Spleen (tissue), 11 donors: ENCODE data around the gene XPO6. TPM values are rescaled to one million over a fixed set of nuclear protein-coding genes. Genes with fewer than 3 reads are reported as not detected.

ENCODE experiments used
- DNase-seq: peaks from one replicate; pipeline ENCODE4 v3.0.0-alpha.2; 2020
- H3K27ac ChIP-seq, 8 donors: fragments of 200-600 bp; sonication (generic) in 7 of 8; 1 replicate in 4 of 8; 2 replicates in 4 of 8; pipeline versions ENCODE4 v1.5.0 to v1.8.0; 2016 to 2021; ENCODE audit warnings: inconsistent platforms in 4 of 8, mild to moderate bottlenecking in 4 of 8, moderate library complexity in 1 of 8
- H3K27me3 ChIP-seq, 7 donors: fragments of 200-600 bp; sonication (generic) in 6 of 7; replicated peaks in 1 of 7; 1 replicate in 4 of 7; 2 replicates in 3 of 7; pipeline versions ENCODE4 v1.5.0 to v1.8.0; 2016 to 2021; ENCODE audit warnings: inconsistent platforms in 3 of 7, mild to moderate bottlenecking in 1 of 7
- H3K36me3 ChIP-seq, 6 donors: fragments of 200-600 bp; sonication (generic) in 5 of 6; 1 replicate in 4 of 6; 2 replicates in 2 of 6; pipeline versions ENCODE4 v1.5.0 to v1.8.0; 2016 to 2021; ENCODE audit warnings: inconsistent platforms in 2 of 6
- H3K4me1 ChIP-seq, 6 donors: fragments of 200-600 bp; sonication (generic) in 5 of 6; 1 replicate in 3 of 6; 2 replicates in 3 of 6; pipeline versions ENCODE4 v1.5.0 to v1.8.0; 2016 to 2021; ENCODE audit warnings: inconsistent platforms in 3 of 6
- H3K4me3 ChIP-seq, 8 donors: fragments of 200-600 bp; sonication (generic) in 7 of 8; 1 replicate in 4 of 8; 2 replicates in 4 of 8; pipeline versions ENCODE4 v1.5.0 to v1.8.0; 2016 to 2021; ENCODE audit warnings: inconsistent platforms in 4 of 8, mild to moderate bottlenecking in 4 of 8, moderate library complexity in 2 of 8
- H3K9me3 ChIP-seq, 8 donors: fragments of 200-600 bp; sonication (generic) in 7 of 8; 1 replicate in 4 of 8; 2 replicates in 4 of 8; pipeline versions ENCODE4 v1.5.0 to v1.8.0; 2016 to 2021; ENCODE audit warnings: inconsistent platforms in 4 of 8
- POLR2A ChIP-seq, 3 donors: fragments of 450-650 bp; IDR thresholded peaks; one replicate each; pipeline ENCODE4 v1.5.1; 2017; ENCODE audit warnings: antibody characterized with exemption in 3 of 3, mild to moderate bottlenecking in 1 of 3
- POLR2AphosphoS5 ChIP-seq, 3 donors: sonication (generic); formaldehyde crosslinking; IDR thresholded peaks; one replicate each; pipeline ENCODE4 v1.5.1; 2017; ENCODE audit warnings: antibody characterized with exemption in 3 of 3
- WGBS, 5 donors: extraction: QIAGEN DNeasy Blood & Tissue Kit in 3 of 5; methylation state at CpG; one replicate each; pipeline versions ENCODE4 v1.1.5 to v1.1.7; 2013 to 2018; 5-methylcytosine and 5-hydroxymethylcytosine counted together
- intact Hi-C: fragments of 100-400 bp; cut with DNase I; formaldehyde crosslinking; loops from one replicate; pipeline ENCODE4 v1.15.0; 2023; ENCODE audit warnings: low total_unique reads
- polyA plus RNA-seq, 3 donors: library from polyadenylated mRNA; stranded (reverse); fragments of 200-250 nt; gene quantifications; one replicate each; pipeline ENCODE4 v1.2.1, GENCODE V29; 2013
- total RNA-seq, 7 donors: library from RNA; depleted of rRNA in 3 of 7; stranded (reverse); fragments of >200 nt in 3 of 7; fragmentation: NEBNext Ultra II Directional in 4 of 7; extraction: Animal tissue kit (Norgen Biotek cat#: 25700) in 4 of 7; gene quantifications; one replicate each; pipeline versions ENCODE4 v1.1.0 to v1.2.1, GENCODE V29; 2016 to 2021
- TF ChIP-seq, protein P1 (sequence below), 11 experiments: fragments of 200-600 bp in 7 of 11; fragments of 450-650 bp in 4 of 11; sonication (generic) in 4 of 11; IDR thresholded peaks in 8 of 11; conservative IDR thresholded peaks in 3 of 11; 1 replicate in 7 of 11; 2 replicates in 4 of 11; pipeline versions ENCODE4 v1.4.0 to v1.8.0; 2016 to 2021; ENCODE audit warnings: antibody characterized with exemption in 11 of 11, inconsistent platforms in 4 of 11, mild to moderate bottlenecking in 1 of 11
- donor health status: healthy with polysubstance abuse.
- donor health status: DM: no; HTN: no; CAD: no; lungs with moderate emphysema.
- donor health status: DM: no; HTN: no; CAD: no.
- donor health status: Bipolar disorder and iron deficiency.
- donor health status: healthy.
- donor health status: DM: no; HTN: no; CAD: no.
- donor health status: DM: yes; HTN: yes; CAD: no.

XPO6 gene
- total and polyA plus RNA-seq, 10 donors, result 96.9 to 517 (median 302) TPM

DNA sequence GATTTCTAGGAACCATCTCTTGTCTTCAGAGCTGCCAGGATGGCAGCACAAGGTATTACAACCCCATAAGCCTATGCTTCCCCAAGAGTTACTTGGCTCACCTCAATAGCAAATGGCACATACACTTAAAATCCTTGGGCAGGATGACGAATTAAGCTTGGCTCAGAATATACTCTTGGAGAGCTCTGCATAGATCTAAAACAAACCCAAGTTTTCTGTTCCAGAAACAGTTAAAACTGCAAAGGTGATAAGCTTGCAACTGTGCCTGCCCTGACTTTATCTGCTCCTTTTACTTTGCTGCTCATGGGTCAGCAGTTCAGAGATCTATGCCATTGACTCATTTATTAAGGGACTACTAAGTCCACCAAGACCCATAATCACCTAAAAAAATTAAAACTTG is 26.1 kb downstream of the XPO6 start:
- no peaks in the 10 kb centered on the region for H3K27me3 ChIP-seq
- WGBS, 5 donors, result 80 to 100% (median 100%) methylated on average over 1 of the region's 1 CpG
- peak overlapping the region in 4 of 8 donors; percentile 88 to 91 (median 90) for H3K27ac ChIP-seq
- TF ChIP-seq, protein P1, sequence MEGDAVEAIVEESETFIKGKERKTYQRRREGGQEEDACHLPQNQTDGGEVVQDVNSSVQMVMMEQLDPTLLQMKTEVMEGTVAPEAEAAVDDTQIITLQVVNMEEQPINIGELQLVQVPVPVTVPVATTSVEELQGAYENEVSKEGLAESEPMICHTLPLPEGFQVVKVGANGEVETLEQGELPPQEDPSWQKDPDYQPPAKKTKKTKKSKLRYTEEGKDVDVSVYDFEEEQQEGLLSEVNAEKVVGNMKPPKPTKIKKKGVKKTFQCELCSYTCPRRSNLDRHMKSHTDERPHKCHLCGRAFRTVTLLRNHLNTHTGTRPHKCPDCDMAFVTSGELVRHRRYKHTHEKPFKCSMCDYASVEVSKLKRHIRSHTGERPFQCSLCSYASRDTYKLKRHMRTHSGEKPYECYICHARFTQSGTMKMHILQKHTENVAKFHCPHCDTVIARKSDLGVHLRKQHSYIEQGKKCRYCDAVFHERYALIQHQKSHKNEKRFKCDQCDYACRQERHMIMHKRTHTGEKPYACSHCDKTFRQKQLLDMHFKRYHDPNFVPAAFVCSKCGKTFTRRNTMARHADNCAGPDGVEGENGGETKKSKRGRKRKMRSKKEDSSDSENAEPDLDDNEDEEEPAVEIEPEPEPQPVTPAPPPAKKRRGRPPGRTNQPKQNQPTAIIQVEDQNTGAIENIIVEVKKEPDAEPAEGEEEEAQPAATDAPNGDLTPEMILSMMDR (IDR thresholded peaks at IDR 0.05 in 8 of 11, conservative IDR thresholded peaks at IDR 0.05 in 3 of 11), result no peak
- no peak for TF ChIP-seq POLR2AphosphoS5 (IDR thresholded peaks at IDR 0.05)
- no peak for TF ChIP-seq POLR2A (IDR thresholded peaks at IDR 0.05)
- no peak overlapping the region for H3K4me3 ChIP-seq
- peaks cover 54 to 99% (median 91%) of the 10 kb centered on the region in 6 donors for H3K4me1 ChIP-seq
- peaks cover 0 to 4% (median 0%) of the 10 kb centered on the region in 8 donors for H3K9me3 ChIP-seq
- intact Hi-C loops, result no loop called here
- no peak for DNase-seq
- no peaks in the 10 kb centered on the region for H3K36me3 ChIP-seq

- DNase-seq, result no peak
- H3K4me1 ChIP-seq, result peaks cover 59 to 99% (median 91%) of the 10 kb centered on the region in 6 donors
- no peak for TF ChIP-seq POLR2A (IDR thresholded peaks at IDR 0.05)
- TF ChIP-seq, protein P1 (IDR thresholded peaks at IDR 0.05 in 8 of 11, conservative IDR thresholded peaks at IDR 0.05 in 3 of 11), result no peak
- WGBS, 5 donors, result 70 to 100% (median 97%) methylated on average over 2 of the region's 2 CpGs
- H3K9me3 ChIP-seq, result peaks cover 0 to 4% (median 0%) of the 10 kb centered on the region in 8 donors
- intact Hi-C loops, result no loop called here
- H3K27me3 ChIP-seq, result no peaks in the 10 kb centered on the region
- H3K36me3 ChIP-seq, result peaks cover 0 to 9% (median 3%) of the 10 kb centered on the region in 6 donors
- H3K27ac ChIP-seq, result no peak overlapping the region
- H3K4me3 ChIP-seq, result no peak overlapping the region
Measured at GRCh38 chr16:28184625-28185024, 27.1 kb downstream of the XPO6 start.

DNA sequence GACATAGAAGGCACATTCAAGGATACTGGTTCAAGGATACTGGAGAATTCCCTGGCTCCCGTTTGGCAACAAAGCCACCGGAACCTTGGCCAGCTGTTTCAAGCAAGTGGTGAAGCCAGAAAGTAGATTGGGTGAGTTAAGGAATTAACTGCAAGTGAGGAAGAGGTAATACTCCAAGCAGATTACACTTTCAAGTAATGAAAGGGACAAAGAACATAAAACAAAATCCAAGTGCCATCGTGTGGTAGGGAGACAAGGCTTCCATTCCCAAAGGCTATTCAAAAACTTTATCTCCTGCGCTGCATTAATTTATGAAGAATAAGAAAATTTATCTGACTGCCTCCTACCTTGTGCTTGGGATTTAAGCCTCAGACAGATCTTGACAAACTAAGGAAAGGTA is 27.8 kb downstream of the XPO6 start:
- intact Hi-C loops, result no loop called here
- TF ChIP-seq, protein P1 (IDR thresholded peaks at IDR 0.05 in 8 of 11, conservative IDR thresholded peaks at IDR 0.05 in 3 of 11), result no peak
- TF ChIP-seq POLR2A (IDR thresholded peaks at IDR 0.05) (no peak), POLR2AphosphoS5 (IDR thresholded peaks at IDR 0.05) (peak in 1 of 3 donors; percentile 13)
- Histone ChIP-seq H3K36me3 (peaks cover 0 to 16% (median 6%) of the 10 kb centered on the region in 6 donors), H3K4me3 (no peak overlapping the region), H3K27me3 (no peaks in the 10 kb centered on the region), H3K4me1 (peaks cover 57 to 99% (median 91%) of the 10 kb centered on the region in 6 donors), H3K27ac (peak overlapping the region in 7 of 8 donors; percentile 5 to 83 (median 35)), H3K9me3 (peaks cover 0 to 4% (median 0%) of the 10 kb centered on the region in 8 donors)
- 69 to 90% (median 82%) methylated on average over 4 of the region's 4 CpGs for WGBS, 5 donors
- DNase-seq, result no peak

DNA sequence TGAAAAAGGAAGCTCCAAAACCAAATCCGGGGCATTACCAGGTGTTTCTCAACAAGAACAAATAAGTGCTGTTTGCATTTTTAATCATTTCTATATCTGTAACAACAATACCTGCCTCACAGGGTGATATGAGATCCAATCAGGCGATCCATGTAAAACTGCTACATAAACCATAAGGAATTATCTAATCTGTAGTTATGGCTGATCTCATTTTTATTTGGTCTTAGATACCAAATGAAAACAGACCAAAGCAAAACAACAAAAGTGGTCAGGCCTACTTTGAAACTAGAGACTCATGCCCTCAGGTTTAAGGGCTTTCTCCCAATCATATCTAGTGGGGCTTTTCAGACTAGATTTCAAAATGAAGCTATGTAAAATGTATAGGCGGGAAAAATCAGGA is 28.3 kb downstream of the XPO6 start:
- WGBS, 5 donors, result 75 to 85% (median 79%) methylated on average over 3 of the region's 3 CpGs
- peaks cover 0 to 4% (median 0%) of the 10 kb centered on the region in 8 donors for H3K9me3 ChIP-seq

More for the DNA sequence above, 28.3 kb downstream of the XPO6 start:
- Histone ChIP-seq H3K27ac (peak overlapping the region; percentile 5 to 83 (median 46)), H3K4me1 (peaks cover 53 to 99% (median 90%) of the 10 kb centered on the region in 6 donors), H3K27me3 (no peaks in the 10 kb centered on the region), H3K4me3 (no peak overlapping the region), H3K36me3 (peaks cover 0 to 21% (median 8%) of the 10 kb centered on the region in 6 donors)
- DNase-seq, result no peak
- TF ChIP-seq, protein P1 (IDR thresholded peaks at IDR 0.05 in 8 of 11, conservative IDR thresholded peaks at IDR 0.05 in 3 of 11), result no peak
- TF ChIP-seq POLR2AphosphoS5 (IDR thresholded peaks at IDR 0.05), result no peak
- intact Hi-C loops, result no loop called here
